Measurements from ENCODE around the gene PGBD1.

DNA sequence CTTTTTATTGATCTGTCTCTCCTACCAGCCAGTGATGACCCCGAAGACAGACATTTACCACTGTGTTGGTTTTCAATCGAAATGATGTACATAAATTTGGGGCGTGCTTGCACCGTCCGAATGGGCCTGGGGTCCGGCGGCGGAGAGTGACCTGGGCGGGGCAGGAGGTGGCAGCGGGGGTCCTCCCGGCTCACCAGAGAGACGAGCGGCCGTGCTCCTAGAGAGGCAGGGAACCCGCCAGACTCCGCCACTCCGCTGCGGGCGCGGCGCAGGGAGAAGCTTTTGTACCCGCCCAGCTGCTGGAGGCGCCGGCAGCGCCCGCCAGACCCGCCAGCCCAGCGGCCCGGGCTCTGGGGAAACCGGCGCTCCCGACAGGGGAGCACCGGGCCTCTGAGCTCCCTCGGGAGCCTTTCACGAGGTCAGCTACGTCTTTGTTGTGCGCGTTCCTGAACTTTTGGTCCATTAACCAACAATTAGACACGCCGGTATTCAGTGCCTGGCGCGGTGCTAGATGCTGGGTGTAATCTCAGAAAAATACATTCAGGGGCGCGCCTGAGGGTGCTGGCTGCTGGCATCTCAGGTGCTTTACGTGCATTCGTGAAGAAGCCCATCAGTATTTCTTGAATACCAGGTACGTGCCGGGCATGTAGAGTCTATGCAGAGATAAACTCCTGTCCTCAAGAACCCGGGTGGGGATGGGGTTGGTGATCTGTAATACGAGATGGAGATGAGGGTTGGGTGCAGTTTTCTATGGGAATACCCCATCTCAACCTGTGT is at the start of gene PGBD1:
- TF ChIP-seq, protein P1, sequence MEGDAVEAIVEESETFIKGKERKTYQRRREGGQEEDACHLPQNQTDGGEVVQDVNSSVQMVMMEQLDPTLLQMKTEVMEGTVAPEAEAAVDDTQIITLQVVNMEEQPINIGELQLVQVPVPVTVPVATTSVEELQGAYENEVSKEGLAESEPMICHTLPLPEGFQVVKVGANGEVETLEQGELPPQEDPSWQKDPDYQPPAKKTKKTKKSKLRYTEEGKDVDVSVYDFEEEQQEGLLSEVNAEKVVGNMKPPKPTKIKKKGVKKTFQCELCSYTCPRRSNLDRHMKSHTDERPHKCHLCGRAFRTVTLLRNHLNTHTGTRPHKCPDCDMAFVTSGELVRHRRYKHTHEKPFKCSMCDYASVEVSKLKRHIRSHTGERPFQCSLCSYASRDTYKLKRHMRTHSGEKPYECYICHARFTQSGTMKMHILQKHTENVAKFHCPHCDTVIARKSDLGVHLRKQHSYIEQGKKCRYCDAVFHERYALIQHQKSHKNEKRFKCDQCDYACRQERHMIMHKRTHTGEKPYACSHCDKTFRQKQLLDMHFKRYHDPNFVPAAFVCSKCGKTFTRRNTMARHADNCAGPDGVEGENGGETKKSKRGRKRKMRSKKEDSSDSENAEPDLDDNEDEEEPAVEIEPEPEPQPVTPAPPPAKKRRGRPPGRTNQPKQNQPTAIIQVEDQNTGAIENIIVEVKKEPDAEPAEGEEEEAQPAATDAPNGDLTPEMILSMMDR (IDR thresholded peaks at IDR 0.05) = no peak
- peak in 1 of 4 donors; percentile 47 for TF ChIP-seq POLR2A (IDR thresholded peaks at IDR 0.05)
- no peak for TF ChIP-seq EP300 (IDR thresholded peaks at IDR 0.05)

All from upper lobe of left lung (tissue), 4 donors.